GM19240 (cell line): Measurements from ENCODE around the gene SLC44A2.

Experiments
- DNase-seq: peaks from one replicate; pipeline ENCODE4 v3.0.0; 2011; ENCODE audit warnings: low spot score; ENCODE audit not compliant: insufficient read length

SLC44A2 gene

GRCh38 chr19:10681658-10682057 lies 56.3 kb downstream of the SLC44A2 start:
- DNase-seq: no peak

DNA sequence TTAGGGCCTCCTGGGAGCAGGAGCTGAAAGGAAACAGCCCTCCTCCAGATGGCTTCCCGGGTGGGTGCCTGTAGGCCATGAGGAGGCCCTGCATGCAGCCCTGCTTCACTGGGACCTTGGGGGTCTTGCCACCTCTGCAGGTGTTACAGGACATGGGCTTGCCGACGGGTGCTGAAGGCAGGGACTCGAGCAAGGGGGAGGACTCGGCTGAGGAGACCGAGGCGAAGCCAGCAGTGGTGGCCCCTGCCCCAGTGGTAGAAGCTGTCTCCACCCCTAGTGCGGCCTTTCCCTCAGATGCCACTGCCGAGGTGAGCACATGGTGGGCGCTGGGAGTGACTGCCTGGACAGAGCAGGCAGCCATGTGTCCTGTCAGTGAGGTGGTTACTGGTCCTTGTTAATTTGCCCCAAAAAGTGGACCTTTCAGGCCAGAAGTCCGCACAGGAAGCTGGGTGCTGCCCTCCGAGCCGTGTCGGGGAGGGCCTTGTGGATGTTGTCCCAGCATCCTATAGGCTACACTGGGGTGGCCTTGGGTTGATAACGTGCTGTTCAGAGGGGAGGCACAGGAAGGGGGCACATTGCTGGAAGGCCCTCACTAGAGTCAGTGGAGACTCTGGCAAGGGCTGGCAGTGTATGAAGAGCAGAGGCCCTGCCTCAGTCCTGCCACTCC lies 57.2 kb downstream of the SLC44A2 start:
- DNase-seq: no peak

DNA sequence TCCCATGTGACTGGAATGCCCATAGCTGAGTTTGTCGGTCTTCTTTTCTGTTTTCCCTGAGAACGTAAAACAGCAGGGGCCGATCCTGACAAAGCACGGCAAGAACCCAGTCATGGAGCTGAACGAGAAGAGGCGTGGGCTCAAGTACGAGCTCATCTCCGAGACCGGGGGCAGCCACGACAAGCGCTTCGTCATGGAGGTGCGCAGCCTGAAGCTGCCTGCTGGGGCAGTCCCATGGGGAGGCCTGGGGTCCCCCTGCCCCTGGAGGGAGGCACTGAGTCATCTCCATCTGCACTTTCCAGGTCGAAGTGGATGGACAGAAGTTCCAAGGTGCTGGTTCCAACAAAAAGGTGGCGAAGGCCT lies 57.7 kb downstream of the SLC44A2 start:
- no peak for DNase-seq

DNA sequence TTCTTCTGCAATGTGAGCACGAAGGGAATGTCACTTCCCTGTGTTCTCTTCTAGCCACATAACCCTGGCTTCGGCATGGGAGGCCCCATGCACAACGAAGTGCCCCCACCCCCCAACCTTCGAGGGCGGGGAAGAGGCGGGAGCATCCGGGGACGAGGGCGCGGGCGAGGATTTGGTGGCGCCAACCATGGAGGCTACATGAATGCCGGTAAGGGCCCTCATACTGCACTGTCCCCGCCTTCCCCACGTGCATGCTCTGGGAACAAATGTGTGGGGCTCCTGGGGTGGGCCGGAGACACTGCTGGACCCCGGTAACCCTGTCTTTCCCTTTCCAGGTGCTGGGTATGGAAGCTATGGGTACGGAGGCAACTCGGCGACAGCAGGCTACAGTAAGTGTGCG lies 58.2 kb downstream of the SLC44A2 start:
- DNase-seq: no peak

GRCh38 chr19:10685210-10685609 lies 59.9 kb downstream of the SLC44A2 start:
- DNase-seq: no peak

GRCh38 chr19:10686193-10686592 lies 60.8 kb downstream of the SLC44A2 start:
- no peak for DNase-seq

DNA sequence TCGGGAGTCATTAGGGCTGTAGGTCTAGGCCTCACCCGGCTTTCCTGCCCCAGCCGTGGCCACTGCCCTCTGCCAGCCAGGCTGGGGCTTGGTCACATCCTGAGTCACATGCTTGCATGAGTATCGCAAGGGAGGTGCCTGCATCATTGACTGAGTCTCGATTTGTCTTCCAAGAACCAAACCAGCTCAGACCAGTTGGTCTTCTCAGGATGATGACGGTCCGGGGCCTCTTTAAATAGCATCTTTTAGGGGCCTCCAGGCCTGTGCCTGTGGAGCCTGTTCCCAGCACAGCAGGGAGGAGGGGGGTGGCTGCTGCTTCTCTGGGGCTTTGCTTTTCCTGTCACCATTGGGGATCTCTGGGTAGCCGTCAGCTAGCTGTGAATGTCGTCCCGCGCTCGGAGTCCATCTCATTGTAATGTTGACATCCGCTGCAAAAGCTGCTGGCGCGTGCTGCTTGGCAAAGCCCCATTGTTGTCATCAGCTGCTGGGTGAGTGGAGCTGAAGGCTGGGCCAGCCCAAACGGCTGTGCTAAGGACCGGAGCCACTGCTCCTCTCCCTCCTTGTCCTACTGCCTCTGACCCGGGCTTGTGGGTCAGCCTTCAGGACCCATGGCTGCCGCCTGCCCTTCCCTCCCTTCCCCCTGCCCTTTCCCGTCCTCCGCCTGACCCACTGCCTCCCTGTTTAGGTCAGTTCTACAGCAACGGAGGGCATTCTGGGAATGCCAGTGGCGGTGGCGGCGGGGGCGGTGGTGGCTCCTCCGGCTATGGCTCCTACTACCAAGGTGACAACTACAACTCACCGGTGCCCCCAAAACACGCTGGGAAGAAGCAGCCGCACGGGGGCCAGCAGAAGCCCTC lies 61.5 kb downstream of the SLC44A2 start:
- DNase-seq: no peak

- DNase-seq: no peak
Observed at GRCh38 chr19:10687518-10688288, 62.4 kb downstream of the SLC44A2 start.

DNA sequence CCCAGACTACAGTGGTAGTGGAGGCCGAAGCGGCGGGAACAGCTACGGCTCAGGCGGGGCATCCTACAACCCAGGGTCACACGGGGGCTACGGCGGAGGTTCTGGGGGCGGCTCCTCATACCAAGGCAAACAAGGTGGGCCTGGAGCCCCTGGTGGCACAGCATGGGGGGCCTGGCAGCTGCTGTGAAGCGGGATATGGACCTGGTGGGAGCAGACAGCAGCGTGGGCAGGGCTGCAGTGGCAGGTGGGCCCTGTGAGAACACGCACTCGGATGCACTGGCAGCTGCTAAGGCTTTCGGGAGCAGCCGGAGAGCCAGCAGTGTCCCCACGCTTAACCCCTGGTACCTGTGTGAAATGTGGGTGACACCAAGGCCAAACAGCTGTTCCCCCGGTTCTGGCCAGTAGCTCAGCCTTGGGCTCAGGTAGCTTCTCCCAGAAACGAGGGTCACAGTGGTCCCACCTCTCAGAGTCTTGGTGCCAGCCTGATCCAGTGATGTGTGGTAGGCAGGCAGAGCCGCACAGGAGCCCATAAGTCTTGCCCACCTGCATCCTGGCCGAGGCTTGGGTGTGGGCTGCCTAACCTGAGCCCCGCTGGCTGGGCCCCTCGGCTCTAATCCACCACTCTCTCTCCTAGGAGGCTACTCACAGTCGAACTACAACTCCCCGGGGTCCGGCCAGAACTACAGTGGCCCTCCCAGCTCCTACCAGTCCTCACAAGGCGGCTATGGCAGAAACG lies 63.4 kb downstream of the SLC44A2 start:
- DNase-seq: no peak

- DNase-seq: no peak
Observed at GRCh38 chr19:10690341-10690781, 65.0 kb downstream of the SLC44A2 start.

- no peak for DNase-seq
Observed at GRCh38 chr19:10691178-10691881, 66.0 kb downstream of the SLC44A2 start.

DNA sequence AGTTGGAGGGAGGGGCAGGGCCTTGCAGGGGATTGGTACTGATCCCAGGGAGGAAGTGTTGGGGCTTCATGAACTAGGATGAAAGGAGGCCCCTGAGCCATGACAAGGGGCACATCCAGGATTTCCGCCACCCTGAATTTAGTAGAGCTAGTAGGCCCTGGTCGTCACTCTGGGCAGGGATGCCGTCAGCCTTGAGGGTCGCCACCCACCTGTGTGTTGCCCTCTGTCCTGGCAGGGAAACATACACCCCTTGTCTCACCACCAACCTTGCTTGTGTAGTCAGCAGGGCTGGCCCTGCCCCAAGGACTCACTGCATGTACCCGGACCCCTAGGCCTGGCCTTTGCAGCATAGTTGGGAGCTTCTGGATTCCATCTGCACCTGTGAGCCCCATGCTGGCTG lies 66.5 kb downstream of the SLC44A2 start:
- no peak for DNase-seq

DNA sequence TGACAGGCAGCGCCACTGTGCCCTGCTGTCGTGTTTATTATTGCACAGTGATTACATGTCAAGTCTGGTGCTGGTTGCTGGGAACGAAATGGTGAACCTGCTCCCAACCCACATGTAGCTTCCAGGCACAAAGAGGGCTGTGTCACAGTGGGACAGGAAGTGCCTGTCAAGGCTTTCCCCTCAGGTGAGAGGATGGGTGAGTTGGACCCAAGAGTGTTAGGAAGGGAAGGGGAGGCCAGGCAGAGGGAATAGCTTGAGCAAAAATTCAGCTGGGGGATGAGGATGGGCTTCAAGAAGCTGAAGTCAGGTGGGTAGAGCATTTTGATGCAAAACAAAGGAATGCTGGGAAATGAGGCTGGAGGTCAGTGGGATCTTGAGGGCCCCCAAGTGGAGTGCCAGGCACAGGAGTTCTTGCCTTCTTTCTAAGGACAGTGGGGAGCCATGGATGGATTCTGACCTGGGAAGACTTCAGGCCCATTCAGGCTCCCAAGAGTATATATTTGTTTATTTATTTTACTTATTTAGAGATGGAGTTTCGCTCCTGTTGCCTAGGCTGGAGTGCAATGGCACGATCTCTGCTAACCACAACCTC lies 67.4 kb downstream of the SLC44A2 start:
- DNase-seq: no peak
